Fibroblast of gingiva (primary cell): ENCODE data around the gene PPP3R1.

Source experiments
- DNase-seq: peaks from one replicate; pipeline ENCODE4 v3.0.0-alpha.2; 2011; ENCODE audit warnings: low read depth

Gene PPP3R1

GRCh38 chr2:68141875-68142274 is 110.5 kb downstream of the PPP3R1 start:
- DNase-seq: no peak

- DNase-seq: no peak
Measured at GRCh38 chr2:68135448-68136320, 116.6 kb downstream of the PPP3R1 start.

- no peak for DNase-seq
Measured at GRCh38 chr2:68134554-68134953, 117.8 kb downstream of the PPP3R1 start.

- no peak for DNase-seq
Measured at GRCh38 chr2:68134120-68134519, 118.2 kb downstream of the PPP3R1 start.
